NCI-H510A treated with DMSO at 0.1 percent for 48 hours (cell line): Measurements from ENCODE around the gene TOMT.
"Not testable (repeated sequence)": the region's sequence is repeated elsewhere in the genome, so short reads cannot be mapped to it uniquely, and the experiment has no call there.

Experiments
- DNase-seq: peaks from one replicate; lab custom pipeline; 2025; lab: John Stamatoyannopoulos, UW

The TOMT gene

DNA sequence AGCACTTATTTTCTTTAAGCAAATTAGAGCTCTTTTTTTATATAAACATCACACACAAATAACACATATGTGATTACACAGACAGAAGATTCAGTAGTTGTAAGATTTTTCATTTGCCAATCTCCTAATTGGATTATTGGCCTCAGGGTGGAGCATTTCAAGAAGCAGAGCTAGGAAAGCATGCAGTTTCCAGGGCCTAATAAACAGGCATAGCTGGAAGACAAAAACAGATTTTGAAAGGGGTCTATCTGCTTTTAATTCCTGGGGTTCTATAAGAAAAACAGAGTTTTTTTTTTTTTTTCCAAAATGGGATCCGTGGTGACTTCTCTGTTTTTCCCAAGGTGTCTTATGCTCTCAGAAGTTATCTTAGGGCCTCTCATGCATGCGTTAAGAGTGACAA lies 22.2 kb downstream of the TOMT start:
- DNase-seq = no peak

DNA sequence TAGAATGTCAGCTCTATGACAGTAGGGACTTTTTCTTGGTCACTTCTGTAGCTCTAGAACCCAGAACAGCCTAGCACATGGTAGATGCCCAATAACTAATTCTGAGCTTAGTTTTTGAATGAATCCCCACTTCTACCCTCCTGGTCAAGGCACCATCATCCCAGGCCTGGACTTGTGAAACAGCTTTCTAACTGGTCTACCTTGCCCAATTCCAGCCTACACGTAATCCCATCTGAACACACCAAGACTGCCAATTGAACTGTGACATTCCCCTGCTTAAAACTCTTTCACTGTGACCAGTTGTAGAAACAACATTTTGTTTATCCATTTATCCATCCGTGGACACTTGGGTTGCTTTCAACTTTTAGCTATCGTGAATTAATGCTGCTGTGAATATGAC lies 23.7 kb downstream of the TOMT start:
- no peak for DNase-seq

DNA sequence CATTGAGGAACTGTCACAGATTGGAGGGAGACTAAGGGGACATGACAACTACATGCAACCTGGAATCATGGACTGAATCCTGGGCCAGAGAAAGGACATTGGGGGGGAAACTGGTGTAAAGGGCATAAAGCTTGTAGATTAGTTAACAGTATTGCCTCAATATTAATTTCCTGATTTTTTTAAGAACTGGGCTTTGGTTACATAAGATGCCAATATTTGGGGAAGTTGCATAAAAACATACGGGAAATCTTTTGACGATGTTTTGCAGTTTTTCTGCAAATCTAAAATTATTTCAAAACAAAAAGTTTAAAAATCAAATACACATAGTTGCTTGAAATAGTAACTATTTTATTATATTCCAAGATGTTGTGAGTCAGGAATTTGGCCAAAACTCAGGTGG lies 26.9 kb downstream of the TOMT start:
- DNase-seq = no peak

DNA sequence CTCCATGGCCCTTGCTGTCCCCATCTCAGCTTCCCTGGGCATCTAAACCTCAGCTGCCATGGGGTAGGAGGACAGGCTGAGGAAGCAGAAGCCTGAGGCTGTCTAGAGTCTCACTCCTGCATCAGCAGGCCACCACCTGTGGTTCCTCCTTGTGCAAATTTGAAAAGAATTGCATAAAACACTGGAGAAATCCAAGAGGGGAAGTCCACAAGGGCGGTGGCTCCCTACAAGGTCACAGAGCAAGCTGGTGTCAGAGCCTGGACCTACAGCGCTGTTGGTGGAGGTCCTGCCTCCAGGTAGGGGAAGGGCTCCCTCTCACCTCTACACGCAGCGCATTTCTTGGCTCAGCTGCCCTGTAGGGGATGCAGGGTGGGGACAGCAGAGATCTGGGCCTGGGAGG lies 29.7 kb downstream of the TOMT start, which contains the start of gene FOLR3:
FOLR3 (plus strand) TSS at position 253 of the 400 bp plus-strand sequence. CDS start 228 bp downstream, outside the sequence.
- not testable (repeated sequence) for DNase-seq

DNA sequence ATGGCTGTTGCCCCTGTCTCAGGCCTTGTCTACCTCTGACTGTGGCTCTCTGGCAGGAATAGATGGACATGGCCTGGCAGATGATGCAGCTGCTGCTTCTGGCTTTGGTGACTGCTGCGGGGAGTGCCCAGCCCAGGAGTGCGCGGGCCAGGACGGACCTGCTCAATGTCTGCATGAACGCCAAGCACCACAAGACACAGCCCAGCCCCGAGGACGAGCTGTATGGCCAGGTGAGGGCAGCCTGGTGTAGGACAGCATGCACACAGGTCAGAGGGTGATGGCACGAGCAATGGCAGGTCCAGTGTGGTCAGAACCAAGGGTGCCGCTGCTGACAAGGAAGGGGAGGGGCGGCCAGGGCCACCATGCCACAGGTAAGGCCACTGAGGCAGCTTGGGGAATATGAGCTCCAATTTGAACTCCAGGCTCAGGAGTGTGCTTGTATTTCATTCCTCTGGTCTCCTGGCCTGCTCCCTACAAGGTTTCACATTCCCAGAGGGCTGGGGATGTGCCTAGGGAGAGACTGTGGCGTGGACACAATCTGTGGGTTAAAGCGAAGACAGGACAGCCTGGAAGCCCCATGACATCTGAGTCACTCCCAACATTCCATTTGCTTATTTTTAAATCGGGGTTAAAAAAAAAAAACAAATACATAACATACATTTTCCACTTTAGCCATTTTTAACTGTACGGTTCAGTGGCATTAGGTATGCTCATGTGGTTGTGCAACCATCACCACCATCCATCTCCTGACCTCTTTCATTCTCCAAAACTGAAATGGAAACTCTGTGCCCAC lies 30.4 kb downstream of the TOMT start:
- no peak for DNase-seq

DNA sequence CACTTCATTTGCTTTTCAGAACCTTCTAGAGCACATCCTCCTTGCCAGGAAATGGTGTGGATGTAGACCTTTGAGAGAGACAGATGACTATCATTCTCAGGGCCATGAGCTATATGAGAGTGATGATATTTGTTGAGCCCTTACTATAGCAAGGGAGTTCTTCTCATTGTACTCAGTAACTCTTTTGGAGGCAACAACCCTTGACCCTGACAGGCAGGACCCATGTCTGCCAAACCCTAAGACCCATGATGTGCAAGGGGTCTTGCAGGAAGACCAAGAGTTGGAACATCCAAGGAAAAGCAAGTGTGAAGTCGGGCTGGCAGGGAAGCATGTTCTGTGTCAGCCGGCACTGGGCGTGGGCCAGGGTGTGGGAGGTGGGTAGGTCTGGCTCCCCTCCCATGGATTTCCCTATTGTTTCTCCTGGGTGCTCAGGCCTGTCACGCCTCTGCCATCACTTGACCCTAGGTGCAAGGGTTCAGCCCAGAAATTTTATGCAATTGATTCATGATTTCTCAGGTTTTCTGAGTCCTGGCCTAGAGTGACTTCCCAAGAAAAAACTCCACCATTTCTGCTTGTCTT lies 31.0 kb downstream of the TOMT start:
- DNase-seq = no peak

DNA sequence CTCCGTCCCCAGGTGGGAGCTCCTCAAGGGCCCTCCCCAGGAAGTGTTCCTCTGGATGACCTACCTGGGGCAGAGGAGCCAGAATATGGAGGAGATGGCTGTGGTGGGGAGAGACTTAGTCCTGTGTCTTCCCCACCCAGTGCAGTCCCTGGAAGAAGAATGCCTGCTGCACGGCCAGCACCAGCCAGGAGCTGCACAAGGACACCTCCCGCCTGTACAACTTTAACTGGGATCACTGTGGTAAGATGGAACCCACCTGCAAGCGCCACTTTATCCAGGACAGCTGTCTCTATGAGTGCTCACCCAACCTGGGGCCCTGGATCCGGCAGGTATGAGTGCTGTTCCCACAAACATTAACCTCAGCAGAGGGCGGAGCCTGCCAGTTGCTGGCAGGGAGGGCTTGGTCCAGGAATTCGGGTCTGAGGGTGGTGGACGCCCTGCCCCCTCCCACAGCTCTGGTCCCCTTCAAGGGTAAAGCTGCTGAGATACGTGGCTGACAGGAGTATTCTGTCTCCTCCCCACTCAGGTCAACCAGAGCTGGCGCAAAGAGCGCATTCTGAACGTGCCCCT lies 33.2 kb downstream of the TOMT start:
- no peak for DNase-seq

DNA sequence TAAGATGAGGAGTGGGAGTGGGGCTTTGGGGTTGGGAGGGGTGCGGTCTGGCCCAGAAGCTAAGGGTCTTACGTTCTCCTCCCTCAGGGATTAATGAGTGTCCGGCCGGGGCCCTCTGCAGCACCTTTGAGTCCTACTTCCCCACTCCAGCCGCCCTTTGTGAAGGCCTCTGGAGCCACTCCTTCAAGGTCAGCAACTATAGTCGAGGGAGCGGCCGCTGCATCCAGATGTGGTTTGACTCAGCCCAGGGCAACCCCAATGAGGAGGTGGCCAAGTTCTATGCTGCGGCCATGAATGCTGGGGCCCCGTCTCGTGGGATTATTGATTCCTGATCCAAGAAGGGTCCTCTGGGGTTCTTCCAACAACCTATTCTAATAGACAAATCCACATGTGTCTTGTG lies 33.8 kb downstream of the TOMT start:
- DNase-seq = no peak

DNA sequence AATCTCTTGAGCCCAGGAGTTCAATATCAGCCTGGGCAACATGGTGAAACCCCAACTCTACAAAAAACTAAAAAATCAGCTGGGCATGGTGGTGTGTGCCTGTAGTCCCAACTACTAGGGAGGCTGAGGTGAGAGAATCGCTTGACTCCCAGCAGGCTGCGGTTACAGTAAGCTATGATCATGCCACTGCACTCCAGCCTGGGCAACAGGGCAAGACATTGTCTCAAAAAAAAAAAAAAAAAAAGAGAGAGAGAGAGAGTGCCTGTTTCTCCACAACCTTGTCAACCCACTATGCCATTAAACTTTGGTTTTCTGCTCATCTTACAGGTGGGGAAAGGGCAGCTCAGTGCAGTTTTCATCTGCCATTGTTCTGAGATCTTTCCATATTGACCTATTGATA lies 34.9 kb downstream of the TOMT start:
- DNase-seq = no peak

DNA sequence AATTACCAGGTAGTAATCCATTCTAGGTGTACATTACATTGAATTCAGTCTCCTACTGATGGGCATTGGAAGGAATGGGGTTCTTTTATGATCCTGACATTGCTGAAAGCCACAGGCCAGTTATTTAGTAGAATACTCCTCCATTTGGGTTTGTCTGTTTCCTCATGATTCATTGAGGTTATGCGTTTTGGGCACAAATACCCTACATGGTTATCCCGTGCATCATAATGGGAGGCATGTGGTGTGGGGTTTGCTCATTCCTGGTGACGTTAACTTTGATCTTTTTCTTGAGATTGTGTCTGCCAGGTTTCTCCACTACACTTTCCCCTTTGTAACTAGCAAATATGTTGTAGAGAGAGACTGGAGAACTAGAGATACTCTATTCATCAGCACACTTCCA lies 35.3 kb downstream of the TOMT start:
- no peak for DNase-seq

DNA sequence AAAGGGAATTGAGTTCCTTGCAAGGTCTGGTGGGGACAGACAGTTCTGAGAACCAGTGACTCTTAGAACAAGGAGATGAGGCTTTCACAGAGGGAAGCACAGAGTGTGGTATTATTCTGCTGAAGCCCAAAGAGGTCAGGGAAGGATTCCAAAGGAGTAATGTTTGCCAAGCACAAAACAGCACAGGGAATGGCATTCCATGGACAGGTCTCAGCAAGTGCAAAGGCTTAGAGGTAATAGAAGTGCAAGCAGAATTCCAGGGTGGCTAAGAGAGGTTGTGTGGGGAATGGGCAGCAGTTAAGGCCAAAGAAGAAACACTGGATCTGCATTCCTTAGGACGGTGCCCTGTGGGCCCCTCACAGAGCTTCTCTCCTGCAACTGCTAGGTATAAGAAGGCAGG lies 36.4 kb downstream of the TOMT start:
- DNase-seq = not testable (repeated sequence)

DNA sequence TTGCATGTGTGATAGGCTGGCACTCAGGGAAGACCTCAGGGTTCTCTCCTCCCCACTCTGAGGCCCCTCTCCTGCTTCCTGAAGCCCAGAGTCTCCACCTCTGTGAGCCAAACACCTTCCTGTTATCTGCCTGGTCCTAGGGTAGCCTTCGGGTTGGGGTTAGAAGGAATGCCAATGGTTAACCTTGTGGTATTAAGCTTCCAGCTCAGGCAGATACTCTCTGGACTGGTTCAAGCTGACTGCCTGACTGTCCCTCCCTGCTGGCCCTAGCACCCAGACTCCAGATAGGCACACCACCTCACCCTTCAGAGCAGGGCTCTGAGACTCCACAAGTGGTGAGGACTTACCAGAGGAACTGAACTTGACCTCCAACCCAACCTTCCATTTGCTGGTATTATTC lies 36.8 kb downstream of the TOMT start:
- DNase-seq = not testable (repeated sequence)

DNA sequence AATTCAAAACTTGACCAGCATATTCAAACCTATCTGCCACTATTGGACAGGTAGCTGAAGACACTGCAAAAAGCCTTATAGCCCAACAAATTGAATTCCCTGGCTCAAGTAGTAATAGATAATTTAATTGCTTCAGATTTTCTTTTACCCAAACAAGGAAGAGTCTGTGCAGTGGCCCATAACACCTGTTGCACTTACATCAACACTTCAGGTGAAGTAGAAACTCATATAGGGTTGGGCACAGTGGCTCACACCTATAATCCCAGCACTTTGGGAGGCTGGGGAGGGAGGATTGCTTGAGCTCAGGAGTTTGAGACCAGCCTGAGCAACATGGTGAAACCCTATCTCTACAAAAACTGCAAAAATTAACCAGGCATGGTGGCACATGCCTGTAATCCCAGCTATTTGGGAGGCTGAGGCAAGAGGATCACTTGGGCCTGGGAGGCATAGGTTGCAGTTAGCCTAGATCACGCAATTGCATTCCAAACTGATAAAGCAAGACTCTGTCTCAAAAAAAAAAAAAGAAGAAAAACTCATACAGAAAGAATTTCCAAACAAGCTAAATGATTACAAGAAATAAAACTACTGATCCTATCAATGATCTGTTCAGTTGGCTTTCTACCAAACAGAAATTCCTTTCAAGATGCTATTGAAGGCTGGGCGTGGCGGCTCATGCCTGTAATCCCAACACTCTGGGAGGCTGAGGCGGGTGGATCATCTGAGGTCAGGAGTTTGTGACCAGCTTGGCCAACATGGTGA lies 39.3 kb downstream of the TOMT start:
- DNase-seq = no peak

DNA sequence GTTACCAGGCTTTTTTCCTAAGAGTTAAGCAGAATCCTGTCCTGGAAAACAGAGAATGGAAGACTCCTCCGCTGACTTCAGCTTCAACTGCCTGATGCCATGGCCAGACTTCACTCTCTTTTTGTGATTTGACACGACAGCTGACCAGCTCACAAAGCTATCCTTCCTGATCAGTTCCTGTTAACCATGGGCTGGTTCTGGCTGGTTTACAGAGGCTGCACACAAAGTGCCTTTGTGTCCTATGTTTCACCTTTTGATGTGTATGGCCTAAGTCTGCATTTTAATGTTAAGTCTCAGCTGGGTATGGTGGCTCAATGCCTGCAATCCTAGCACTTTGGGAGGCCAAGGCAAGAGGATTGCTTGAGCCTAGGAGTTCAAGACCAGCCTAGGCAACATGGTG lies 40.9 kb downstream of the TOMT start:
- DNase-seq = no peak

DNA sequence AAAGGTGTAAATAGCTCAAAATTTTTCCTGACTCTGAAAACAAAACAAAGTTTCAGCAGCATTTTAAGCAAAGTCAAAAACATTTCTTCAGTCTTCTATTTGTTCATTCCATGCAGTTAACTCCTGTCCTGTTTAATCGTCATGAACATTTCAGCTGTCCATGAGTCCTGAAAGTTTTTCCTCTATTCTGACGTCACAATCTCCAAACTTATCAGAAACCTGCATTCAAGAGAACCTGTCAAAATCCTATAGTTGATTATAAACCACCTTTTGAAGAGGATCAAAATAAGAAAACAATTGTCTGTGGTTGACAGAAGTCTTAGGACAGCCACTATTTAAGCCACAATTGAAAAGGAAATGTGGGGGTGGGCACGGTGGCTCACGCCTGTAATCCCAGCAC lies 45.2 kb downstream of the TOMT start:
- DNase-seq = no peak

DNA sequence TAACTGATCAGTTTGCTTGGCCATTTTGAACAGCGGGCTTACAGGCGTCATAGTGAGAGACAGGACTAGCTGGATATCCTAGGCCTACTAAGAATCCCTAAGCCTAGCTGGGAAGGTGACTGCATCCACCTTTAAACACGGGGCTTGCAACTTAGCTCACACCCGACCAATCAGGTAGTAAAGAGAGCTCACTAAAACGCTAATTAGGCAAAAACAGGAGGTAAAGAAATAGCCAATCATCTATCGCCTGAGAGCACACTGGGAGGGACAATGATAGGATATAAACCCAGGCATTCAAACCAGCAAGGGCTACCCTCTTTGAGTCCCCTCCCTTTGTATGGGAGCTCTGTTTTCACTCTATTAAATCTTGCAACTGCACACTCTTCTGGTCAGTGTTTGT lies 48.1 kb downstream of the TOMT start:
- not testable (repeated sequence) for DNase-seq

DNA sequence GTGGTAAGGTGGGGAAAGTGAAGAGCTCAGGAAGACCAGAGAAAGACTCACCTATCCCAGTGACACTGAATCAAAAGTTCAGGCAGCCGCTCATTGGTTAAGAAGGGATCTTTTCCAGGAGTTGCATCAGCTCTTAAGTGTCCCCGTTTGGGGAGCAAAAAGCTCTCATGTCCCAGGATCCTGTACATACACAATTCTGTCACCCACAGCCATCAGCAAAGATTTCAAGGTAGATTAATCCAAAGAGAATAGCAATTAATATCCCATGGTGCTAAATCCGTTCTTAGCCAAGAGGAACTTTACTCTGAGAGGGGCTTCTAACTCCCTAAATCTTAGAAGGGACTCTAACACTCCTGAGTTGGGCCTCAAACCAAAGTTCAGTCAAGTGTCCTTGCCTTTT lies 49.1 kb downstream of the TOMT start:
- DNase-seq = no peak

DNA sequence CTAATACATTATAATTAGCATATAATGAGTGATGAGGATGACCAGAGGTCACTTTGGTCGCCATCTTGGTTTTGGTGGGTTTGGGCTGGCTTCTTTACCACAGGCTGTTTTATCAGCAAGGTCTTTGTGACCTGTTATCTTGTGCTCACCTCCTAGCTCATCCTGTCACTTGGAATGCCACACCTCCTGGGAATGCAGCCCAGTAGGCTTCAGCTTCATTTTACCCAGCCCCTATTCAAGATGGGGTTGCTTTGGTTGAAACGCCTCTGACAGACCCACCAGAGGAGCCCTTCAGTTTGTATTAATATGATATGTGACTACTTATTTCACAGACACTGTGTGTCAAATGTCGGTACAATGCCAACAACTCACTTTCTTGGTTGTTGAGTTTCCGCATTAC lies 50.0 kb downstream of the TOMT start:
- DNase-seq = no peak

DNA sequence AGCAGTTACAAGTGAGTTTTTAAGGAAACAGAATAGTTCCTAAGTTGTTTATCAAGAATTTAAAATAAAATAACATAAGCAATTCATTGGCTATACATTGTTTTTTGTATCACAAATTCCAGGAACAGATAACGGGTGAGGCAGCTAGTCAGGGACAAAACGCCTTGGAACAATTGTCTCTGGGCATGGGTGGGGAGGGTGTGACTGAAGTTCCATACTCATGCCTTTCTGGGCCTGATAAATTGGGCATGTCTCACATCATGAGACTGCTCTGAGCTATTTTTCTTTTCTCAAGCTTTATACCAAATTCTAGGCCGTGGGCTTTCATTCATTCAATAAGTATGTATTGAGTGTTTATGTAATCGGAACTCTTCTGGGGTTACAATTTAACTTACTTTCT lies 51.4 kb downstream of the TOMT start:
- no peak for DNase-seq
